Measurements from ENCODE around the gene SOX2. TPM values are rescaled to one million over a fixed set of nuclear protein-coding genes. Genes with fewer than 3 reads are reported as not detected.

SOX2 gene
- not detected in 2 replicates for total RNA-seq

GRCh38 chr3:181711325-181712135 is at the start of gene SOX2:
TSS of gene SOX2 (plus strand) at chr3:181711925. CDS start at chr3:181712361, 436 bp downstream.

Small RNA genes lying within 50 kb of the gene (small RNA-seq; reads per million reads assigned to genes)
- not detected for gene RF01954

All from placental epithelial cell (primary cell).